Posterior vena cava (tissue), 2 donors: Measurements from ENCODE around the gene LCN1. TPM values are rescaled to one million over a fixed set of nuclear protein-coding genes. Genes with fewer than 3 reads are reported as not detected.
A peak's percentile ranks its signal among the peaks of the same experiment; 100 is the strongest.
"Not testable (repeated sequence)": the region's sequence is repeated elsewhere in the genome, so short reads cannot be mapped to it uniquely, and the experiment has no call there.

Experiments used
- DNase-seq: peaks from one replicate; pipeline ENCODE4 v3.0.0-alpha.2; 2020; ENCODE audit warnings: low spot score
- intact Hi-C, 2 donors: fragments of 100-400 bp; cut with DNase I; formaldehyde crosslinking; loops; one replicate each; pipeline versions ENCODE4 v1.14.1 to v1.14.2; 2022 to 2023
- total RNA-seq, 2 donors: library from RNA; stranded (reverse); fragmentation: NEBNext Ultra II Directional; extraction: Animal tissue kit (Norgen Biotek cat#: 25700); gene quantifications; one replicate each; pipeline ENCODE4 v1.2.1, GENCODE V29; 2021
- donor health status: DM: yes; HTN: yes; CAD: no.
- donor health status: DM: yes; HTN: yes; CAD: no.

The LCN1 gene
- total RNA-seq, 2 donors from 2014 or later = 2.4 TPM; not detected in 1

DNA sequence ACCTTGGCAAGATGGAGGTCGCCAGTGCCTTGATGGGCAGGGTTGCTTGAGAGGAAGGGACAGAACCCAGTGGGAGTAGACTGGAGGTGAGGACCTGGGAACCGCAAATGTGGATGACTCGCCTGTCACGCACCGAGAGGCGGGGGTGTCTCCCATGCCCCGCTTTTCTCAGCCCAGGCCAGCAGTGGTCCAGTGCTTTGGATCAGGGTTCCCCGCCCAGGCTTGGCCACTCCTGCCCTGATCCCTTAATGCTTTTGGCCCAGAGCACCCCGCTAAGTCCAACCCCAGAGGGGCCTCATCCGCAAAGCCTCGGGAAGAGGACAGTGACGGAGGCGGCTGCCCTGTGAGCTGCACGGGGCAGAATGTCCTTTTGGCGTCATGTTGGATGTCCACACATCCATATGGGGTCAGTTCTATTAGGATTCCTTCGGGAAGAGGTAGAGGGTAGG is 18.3 kb upstream of the LCN1 start:
- intact Hi-C loops = no loop called here
- DNase-seq = peak; percentile 63

DNA sequence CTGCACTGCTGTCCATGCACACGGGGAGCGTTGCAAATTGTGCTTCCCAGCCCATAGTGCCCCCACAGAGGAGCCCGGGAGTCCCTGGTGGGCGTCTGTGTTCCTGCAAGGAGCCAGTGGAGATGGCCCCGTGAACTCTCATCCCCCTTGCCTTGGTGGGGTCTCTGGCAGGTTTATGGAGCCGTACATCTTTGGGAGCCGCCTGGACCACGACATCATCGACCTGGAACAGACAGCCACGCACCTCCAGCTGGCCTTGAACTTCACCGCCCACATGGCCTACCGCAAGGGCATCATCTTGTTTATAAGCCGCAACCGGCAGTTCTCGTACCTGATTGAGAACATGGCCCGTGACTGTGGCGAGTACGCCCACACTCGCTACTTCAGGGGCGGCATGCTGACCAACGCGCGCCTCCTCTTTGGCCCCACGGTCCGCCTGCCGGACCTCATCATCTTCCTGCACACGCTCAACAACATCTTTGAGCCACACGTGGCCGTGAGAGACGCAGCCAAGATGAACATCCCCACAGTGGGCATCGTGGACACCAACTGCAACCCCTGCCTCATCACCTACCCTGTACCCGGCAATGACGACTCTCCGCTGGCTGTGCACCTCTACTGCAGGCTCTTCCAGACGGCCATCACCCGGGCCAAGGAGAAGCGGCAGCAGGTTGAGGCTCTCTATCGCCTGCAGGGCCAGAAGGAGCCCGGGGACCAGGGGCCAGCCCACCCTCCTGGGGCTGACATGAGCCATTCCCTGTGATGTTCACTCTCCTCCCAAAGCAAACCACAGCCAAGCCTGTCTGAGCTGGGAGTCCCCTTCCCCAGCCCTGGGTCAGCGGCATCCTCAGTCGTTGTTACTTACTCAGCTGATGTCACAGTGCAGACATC is 17.6 kb upstream of the LCN1 start:
- DNase-seq = peak; percentile 79
- intact Hi-C loops = no loop called here

DNA sequence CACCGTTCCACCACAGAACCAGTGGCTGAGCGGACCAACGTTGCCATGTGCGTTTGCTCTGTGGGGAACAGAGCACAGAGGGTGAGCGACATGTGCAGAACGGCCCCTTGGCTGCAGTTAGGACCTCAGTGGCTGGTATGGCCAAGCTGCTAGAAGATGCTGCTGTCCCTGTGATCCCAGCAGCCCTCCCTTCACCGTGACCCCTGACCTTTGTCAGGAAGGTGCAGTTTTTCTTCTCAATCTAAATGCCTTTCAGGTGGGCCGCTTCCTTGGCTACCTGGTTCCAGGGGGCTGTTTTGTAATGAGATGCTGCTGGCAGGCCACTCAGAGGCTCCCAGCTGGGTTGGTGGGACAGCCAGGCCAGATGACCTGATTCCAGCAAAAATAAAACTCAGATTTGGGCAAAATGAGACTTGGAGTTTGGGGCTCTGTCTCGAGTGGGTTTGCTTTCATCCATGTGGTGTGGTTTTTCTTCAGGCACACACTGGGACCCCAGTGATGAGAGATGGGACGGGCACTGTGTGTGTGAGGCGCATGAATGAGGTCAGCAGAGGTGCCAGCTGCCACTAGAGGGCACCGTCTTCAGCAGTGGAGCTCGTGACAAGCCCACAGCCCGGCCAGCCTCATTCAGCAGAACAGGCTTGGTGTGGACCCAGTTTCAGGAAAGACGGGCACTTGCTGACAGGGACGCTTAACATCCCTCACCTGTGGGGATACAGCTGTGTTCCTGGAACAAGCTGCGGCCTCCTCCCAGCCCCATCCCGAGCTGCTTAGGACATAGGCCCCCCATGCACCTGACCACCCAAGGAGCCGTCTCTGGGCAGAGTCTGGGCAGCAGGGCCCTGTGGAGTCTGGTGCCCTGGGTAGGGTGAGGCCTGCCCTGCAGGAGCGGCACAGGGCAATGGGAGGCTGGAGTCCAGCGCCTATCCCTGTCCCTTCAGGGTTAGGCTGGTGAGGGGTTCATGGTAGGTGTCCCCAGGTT is 16.7 kb upstream of the LCN1 start:
- peak; percentile 88 for DNase-seq
- intact Hi-C loops = no loop called here

DNA sequence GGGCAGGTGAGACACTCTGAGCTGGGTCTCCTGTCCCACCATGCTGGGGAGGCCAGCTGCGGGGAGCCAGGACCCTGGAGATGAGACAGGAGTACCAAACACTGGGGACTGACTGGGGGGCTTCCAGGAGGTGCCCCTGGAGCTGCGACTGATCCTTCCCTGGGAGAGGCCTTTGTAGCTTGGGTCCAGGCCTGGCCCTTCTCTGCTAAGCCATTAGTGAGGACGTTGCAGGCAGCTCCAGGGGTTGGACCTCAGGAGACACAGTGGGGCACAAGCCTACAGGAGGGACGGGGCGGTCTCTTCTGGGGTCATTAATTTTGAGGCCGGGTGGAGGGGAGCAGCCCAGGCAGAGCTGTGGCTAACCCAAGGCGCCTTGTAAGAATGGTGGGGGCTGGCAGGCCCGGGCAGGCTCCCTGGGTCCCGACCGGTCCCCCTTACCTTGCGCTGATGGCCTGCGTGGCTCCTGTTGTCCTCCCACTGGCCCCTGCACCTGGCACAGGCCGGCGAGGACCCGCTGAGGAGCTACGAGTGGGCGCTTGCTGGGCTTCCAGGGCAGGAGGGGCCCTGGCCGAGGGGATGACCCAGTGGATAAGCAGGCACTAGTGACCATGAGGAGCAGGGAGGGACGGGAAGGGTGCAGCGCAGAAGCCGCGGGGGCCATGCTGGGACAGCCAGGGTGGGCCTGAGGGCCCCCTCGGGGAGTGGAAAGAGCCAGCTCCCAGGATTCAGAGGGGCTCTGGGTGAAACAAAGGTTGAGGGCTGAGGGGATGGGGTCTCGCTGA is 15.6 kb upstream of the LCN1 start:
- DNase-seq = peak; percentile 74
- intact Hi-C loops = no loop called here

DNA sequence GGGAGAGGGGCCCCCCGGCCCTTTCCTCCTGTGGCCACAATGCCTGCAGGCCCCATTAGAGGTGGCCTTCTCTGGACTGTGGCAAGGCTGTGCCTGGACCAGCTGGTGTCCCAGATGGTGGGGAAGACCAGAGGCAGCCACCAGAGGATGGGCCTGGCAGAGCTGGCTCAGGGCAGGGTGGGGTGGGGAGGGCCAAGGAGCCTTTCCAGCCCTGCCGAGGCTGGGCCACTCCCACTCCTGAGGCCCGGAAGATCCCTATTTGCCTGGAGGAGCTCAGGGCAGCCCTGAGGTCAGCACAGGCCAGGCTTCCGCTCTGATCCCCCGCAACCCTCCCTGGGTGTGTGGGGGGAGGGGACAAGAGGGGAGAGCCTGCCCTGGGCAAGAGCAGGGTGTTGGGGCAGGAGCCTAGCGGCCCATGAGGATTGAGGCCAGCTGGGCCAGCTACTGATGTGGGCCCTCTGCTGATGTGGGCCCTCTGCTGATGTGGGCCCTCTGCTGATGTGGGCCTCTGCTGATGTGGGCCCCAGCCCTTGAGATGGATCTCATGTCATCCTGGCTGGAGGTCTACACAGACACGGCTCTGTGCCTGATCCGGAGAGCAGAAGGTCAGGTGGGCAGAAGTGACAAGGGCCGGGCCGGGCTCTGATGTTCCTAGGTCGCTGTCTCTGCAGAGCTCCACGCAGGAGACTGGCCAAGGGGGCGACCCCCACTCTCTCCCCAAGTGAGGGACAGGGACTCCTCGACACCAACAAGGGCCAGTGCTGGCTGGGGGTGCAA is 14.7 kb upstream of the LCN1 start:
- peak; percentile 69 for DNase-seq
- intact Hi-C loops = no loop called here

DNA sequence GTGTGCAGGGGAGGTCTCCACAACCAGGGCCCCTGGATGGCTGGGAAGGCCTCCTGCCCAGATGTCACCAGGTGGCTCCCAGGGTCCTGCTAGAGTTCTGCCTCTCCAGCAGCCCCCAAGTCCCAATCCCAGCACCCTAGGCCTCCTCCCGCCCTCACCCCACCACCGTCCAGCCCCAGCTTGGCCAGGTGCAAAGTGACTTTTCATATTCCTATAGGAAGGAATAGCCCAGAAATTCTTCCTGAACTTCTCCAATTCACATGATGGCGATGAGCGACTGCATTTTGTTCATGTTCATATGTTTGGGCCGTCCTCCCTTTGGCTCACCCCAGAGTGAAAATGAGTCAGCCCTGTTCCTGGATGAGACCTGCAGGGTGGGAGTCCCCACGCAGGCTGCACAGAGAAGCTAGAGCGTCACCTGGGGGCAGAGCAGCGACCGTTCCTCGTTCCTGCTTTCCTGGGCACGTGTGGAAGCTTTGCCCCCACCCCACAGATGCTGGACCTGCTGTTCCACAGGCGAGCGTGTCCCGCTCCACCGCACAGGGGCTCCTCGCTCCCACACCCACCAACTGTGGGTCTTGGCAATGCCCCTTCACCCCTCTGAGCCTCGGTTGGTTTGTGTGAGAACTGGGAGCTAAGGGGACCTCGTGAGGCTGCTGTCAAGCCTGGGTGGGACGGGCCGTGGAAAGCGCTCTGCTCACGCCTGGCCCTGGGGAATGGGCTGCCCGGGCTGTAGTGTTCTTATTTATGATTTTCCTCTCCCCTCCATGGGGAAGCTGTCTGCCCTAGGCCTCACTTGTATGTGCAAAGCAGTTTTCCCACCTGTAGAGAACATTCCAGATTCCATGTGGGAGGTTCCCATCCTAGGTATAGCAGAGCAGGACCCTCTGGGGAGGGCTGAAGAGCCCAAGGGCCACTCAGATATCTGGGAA is 13.9 kb upstream of the LCN1 start:
- peak; percentile 58 for DNase-seq
- intact Hi-C loops = no loop called here

DNA sequence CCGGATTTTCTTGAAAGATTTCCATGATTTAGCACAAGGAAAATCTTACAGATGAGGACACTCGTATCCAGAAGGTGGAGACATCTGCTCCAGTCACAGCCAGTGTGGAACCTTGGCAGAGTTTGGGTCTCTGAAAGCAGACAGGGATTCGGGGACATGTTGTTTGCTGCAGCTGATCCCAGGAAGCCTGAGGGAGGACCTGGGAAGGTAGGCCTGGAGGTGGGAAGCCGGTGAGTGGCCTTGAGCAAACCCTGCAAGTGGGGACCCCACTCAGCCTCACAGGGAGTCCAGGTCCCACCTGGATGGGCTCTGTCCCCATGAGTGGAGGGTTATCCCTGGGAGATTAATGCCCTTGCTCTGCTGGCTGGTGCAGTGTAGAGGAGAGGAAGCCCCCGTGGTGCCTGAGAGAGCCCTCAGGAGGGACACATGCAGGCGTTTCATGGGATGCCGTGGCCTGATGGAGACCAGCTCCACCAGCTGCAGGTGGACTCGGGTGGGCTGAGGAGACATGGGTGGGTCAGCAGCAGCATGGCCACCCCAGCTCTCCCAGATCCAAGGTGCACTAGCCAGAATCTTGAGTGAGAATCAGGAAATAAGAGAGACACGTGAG is 12.9 kb upstream of the LCN1 start:
- DNase-seq = peak; percentile 63
- intact Hi-C loops = no loop called here

DNA sequence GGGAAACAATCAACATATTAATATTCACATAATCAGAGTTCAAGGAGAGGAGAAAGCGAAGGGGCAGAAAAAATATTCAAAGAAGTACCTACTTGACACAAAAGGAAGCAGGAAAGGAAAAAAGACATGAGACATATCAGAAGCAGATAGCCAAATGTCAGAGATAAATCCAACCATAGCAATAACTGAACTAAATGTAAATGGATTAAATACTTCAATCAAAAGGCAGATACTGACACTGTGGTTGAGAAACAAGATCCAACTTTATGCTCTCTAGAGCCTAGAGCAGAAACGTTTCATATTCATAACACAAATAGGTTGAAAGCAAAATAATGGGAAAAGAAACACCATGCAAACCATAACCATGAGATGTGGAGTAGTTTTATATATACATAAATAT is 11.8 kb upstream of the LCN1 start:
- intact Hi-C loops = no loop called here
- no peak for DNase-seq

DNA sequence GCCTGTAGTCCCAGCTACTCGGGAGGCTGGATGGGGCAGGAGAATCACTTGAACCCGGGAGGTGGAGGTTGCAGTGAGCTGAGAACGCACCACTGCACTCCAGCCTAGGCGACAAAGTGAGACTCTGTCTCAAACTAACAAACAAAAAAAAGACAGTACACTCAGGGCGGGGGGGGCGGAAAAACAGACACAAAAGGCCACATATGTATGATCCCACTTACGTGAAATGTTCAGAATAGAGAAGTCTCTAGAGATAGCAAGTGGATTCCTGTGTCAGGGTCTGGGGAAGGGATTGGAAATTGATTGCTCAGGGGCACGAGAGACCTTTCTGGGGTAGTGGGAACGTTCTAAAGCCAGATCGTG is 9.0 kb upstream of the LCN1 start:
- intact Hi-C loops = no loop called here
- peak; percentile 28 for DNase-seq

DNA sequence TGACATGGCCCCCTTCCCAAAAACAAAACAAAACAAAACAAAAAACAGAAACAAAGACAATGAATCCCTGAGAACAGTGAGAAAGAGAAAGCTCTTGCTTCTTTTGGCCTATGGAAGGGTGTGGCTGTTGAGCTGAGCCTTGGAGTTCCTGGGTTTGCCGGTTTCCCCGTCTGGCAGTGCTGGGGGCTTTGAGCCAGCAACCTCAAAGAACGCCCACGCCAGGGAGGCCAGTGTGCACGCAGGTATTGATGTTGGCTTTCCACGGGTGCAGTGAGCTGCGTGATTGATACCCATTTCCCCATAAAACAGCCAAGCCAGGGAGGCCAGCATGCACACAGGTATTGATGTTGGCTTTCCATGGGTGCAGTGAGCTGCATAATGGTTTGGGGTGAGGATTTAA is 8.3 kb upstream of the LCN1 start:
- intact Hi-C loops = no loop called here
- peak; percentile 75 for DNase-seq

DNA sequence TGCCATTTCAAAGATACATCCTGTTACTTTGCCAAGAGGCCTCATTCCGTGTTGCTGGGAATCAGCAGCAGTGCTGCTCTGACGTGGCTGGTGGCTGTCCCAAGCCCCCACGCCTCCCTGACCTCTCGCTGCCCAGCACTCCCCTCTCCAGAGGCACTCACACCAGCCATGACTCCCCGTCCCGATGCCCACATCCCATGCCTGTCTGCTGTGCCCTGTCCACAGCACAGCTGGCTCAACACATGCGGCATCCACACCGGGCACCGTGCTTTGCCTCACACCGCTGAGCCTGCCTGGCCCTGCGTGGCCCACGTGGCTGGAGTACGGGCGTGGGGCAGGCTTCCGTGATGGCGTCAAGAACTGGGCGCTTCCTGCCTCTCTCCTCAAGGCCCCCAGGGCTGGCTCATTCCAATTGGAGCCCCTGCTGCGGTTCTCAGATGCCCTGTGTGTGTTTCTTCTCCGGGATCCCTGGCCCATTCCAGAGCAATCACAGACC is 7.8 kb upstream of the LCN1 start:
- peak; percentile 61 for DNase-seq
- intact Hi-C loops = no loop called here

DNA sequence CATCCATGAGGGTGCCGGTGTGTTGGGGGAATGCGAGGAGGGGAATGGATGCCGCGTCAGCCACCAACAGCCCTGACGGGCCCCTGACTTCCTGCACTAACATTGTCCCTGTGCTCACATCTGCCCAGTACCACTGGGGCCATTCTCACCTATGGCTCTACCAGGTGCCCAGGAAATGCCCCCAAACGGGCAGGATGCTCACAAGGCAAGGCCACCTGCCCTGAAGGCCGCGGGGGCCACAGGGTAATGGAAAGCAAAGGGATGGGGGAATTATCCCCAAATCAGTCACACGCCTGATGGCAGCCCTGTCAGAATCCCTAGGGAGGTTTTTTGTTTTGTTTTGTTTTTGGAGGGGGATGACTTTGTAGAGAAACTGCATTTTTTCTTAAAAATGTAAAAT is 7.3 kb upstream of the LCN1 start:
- DNase-seq = peak; percentile 50
- intact Hi-C loops = not testable (repeated sequence)

DNA sequence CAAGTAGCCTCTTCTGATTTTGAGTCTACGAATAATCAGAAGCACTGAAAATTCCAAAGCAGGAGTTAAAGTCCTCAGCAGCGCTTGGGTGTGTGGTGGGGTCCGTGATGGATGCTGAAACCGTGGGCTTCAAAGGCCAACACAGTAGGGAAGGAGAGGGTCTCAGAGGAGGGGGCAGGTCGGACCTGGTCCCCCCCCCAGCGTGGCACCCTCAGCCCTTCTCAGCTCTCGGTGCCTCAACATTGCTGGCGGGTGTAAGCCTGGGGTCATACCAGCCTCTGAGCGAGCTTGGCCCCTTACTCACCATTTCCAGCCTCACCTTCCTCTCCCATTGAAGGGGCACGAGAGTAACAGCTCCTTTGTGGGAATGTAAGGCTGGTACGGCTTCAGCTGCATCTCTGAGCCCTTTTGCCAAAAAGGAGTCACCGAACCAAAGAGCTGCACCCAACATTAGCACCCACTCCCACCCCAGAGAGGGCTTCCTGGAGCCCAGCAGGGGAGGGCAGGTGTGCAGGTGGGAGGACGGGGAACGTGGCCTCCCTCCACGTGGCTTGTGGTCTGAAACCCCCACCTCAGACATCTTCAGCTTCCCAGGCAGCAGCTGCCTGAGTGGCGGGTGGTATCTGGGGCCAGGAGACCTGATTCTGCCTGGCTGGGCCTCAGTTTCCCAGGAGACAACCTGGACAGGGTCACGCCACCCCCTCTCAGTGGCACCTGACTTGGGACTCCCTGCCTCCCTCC is 6.7 kb upstream of the LCN1 start:
- DNase-seq = peak; percentile 32
- intact Hi-C loops = no loop called here

DNA sequence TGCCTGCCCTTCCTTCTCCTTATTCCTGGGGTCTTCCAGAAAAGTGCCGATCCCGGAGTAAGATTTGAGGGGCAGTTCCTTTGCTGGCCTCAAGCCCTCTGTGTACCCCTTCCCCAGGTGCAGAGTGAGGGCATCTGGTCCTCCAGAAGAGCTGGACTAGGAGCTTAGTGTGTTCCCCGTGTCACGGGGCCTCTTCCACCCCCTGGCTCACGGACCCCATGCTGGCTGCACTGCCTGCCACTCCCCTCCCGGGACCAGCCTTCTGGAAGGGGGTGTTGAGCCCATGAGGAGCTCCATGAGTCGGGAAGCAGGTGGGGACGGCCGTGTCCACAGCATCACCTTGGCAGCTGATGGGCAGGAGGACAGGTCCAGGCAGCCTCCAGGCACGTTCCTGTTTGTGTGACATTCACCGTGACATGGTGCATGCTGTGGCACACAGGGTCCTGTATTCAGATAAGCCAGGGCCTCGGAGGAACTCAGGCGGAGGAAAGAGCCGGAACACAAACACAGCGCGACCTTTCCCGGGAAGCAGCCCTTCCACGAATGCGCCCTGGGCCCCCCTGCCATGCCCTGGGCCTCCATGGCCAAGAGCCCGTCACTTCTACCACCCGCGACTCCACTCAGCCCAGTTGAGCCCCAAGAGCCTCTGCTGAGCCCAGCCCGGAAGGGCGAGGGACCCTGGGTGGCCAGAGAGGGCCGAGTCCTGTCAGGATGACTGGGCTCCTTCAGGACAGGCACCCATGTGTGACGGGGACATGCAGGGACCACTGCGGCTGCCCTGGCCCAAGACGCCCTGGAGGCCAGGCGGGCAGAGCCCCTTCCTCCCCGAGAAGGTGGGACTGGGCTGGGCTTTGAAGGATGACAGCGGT is 5.9 kb upstream of the LCN1 start:
- DNase-seq = peak; percentile 56
- intact Hi-C loops = no loop called here

DNA sequence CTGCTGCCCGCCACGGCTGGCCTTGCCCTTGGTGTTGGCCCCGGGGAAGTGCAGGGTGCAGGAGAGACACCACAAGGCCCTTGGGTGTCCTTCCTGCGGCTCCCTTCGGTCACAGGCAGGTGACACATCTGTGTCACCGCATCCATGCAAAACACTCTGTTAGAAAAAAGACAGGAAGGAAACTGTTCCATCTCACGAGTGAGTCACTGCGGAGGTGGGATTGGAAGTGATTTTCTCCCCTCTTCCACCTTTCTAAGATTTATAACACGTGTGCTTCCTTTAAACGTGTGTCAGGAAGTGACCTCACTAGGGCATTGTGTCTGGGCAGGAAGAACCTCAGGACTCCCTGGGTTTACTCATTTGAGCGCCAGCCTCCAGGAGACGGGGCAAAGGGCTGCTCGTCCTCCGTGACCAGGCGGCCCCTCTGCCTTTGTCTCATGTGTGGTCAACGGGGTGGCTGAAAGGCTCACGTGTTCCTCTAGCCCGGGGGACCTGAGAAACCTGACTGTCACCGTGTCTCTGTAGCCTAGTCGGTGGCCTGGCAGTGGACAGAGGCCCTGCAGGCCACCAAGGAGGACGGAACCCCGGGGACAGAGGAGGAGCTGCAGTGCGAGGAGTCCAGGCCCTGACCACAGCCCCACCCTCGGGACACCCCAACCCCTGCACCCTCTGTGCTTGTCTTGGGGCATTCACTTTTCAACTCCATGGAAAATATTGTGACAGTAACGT is 4.9 kb upstream of the LCN1 start:
- intact Hi-C loops = no loop called here
- DNase-seq = peak; percentile 61
